Activated naive CD4-positive, alpha-beta T cell treated with anti-CD3 and anti-CD28 coated beads for 36 hours (primary cell): ENCODE results near the gene ABHD18. TPM values are rescaled to one million over a fixed set of nuclear protein-coding genes. Genes with fewer than 3 reads are reported as not detected.
A peak's percentile ranks its signal among the peaks of the same experiment; 100 is the strongest.
"Not testable (repeated sequence)": the region's sequence is repeated elsewhere in the genome, so short reads cannot be mapped to it uniquely, and the experiment has no call there.

Experiments
- CTCF ChIA-PET: fragments of 350-600 bp; sonication (Branson Sonifier 250); formaldehyde crosslinking; loops from one replicate; lab custom pipeline; 2021; ENCODE audit warnings: antibody characterized with exemption; lab: Charles Lee
- DNase-seq: peaks from one replicate; pipeline ENCODE4 v3.0.0-alpha.2; 2020
- H3K27ac Mint-ChIP-seq: one replicate; pipeline ENCODE4 v1.8.0; 2021; ENCODE audit warnings: mild to moderate bottlenecking, mixed read lengths
- H3K27me3 Mint-ChIP-seq: one replicate; pipeline ENCODE4 v1.8.0; 2021; ENCODE audit warnings: low read depth, mixed read lengths
- H3K36me3 Mint-ChIP-seq: one replicate; pipeline ENCODE4 v1.8.0; 2021; ENCODE audit warnings: low read depth, mixed read lengths
- H3K4me1 Mint-ChIP-seq: one replicate; pipeline ENCODE4 v1.8.0; 2021; ENCODE audit warnings: low read depth, mixed read lengths
- H3K4me3 Mint-ChIP-seq: one replicate; pipeline ENCODE4 v1.8.0; 2021; ENCODE audit warnings: mild to moderate bottlenecking, moderate library complexity, mixed read lengths
- H3K9me3 Mint-ChIP-seq: one replicate; pipeline ENCODE4 v1.8.0; 2021; ENCODE audit warnings: mixed read lengths
- intact Hi-C: fragments of 100-400 bp; cut with micrococcal nuclease; formaldehyde crosslinking; loops from one replicate; pipeline ENCODE4 v1.15.1; 2023
- total RNA-seq, 2 experiments: library from RNA; stranded (reverse); gene quantifications; one replicate each; pipeline ENCODE4 v1.2.3, GENCODE V29; 2021

Gene ABHD18
- 10 to 100 TPM; 17.0 to 17.5 TPM for total RNA-seq

GRCh38 chr4:127965062-127965802, at the start of gene ABHD18, which contains the start of gene MFSD8:
TSS of gene ABHD18 (plus strand) at chr4:127965406. CDS start at chr4:127982956, 17,550 bp downstream.
TSS of gene MFSD8 (minus strand) at chr4:127965173. CDS start at chr4:127965133, 40 bp downstream.
- Mint-ChIP-seq H3K9me3 (no peaks in the 10 kb centered on the region), H3K27ac (peak within 1 kb of the TSS; percentile 96), H3K4me3 (peak within 1 kb of the TSS; percentile 93), H3K27me3 (no peaks in the 10 kb centered on the region), H3K36me3 (peaks cover 6% of the 10 kb centered on the region), H3K4me1 (peaks cover 32% of the 10 kb centered on the region)
- CTCF ChIA-PET = interaction anchor here (0.7 to 1.3 kb wide), 6 partner anchors 14 to 222 kb away, joined by 3 to 4 read pairs (median 3); no protein-coding TSS in a partner anchor
- peak; percentile 99 for DNase-seq
- intact Hi-C loops = loop anchor here (1.0 to 10.0 kb wide), 9 partner anchors 32 to 1128 kb away; partner anchors contain the start of genes HSPA4L, LARP1B, PLK4 and SCLT1

- Mint-ChIP-seq H3K27ac (no peak overlapping the region), H3K36me3 (peaks cover 15% of the 10 kb centered on the region), H3K4me3 (no peak overlapping the region), H3K27me3 (no peaks in the 10 kb centered on the region), H3K4me1 (no peaks in the 10 kb centered on the region), H3K9me3 (no peaks in the 10 kb centered on the region)
- no peak for DNase-seq
- CTCF ChIA-PET = no interaction called here
- intact Hi-C loops = no loop called here
Measured at GRCh38 chr4:127916512-127916911, 48.7 kb upstream of the ABHD18 start.

GRCh38 chr4:127917151-127917550, 48.1 kb upstream of the ABHD18 start:
- Mint-ChIP-seq H3K4me3 (no peak overlapping the region), H3K4me1 (no peaks in the 10 kb centered on the region), H3K27me3 (no peaks in the 10 kb centered on the region), H3K36me3 (peaks cover 15% of the 10 kb centered on the region), H3K27ac (no peak overlapping the region), H3K9me3 (no peaks in the 10 kb centered on the region)
- intact Hi-C loops = no loop called here
- CTCF ChIA-PET = no interaction called here
- DNase-seq = no peak

GRCh38 chr4:127920521-127920920, 44.7 kb upstream of the ABHD18 start:
- Mint-ChIP-seq H3K4me3 (no peak overlapping the region), H3K27me3 (no peaks in the 10 kb centered on the region), H3K4me1 (no peaks in the 10 kb centered on the region), H3K36me3 (peaks cover 31% of the 10 kb centered on the region), H3K9me3 (no peaks in the 10 kb centered on the region), H3K27ac (no peak overlapping the region)
- intact Hi-C loops = no loop called here
- DNase-seq = no peak
- CTCF ChIA-PET = no interaction called here

- no peak for DNase-seq
- H3K4me1 Mint-ChIP-seq = no peaks in the 10 kb centered on the region
- intact Hi-C loops = no loop called here
- H3K27me3 Mint-ChIP-seq = no peaks in the 10 kb centered on the region
- no peak overlapping the region for H3K27ac Mint-ChIP-seq
- no peaks in the 10 kb centered on the region for H3K9me3 Mint-ChIP-seq
- H3K36me3 Mint-ChIP-seq = peaks cover 41% of the 10 kb centered on the region
- H3K4me3 Mint-ChIP-seq = no peak overlapping the region
- CTCF ChIA-PET = interaction anchor here (0.6 kb wide), 2 partner anchors 11 to 1948 kb away, joined by 3 read pairs; no protein-coding TSS in a partner anchor
Measured at GRCh38 chr4:127922226-127922625, 43.0 kb upstream of the ABHD18 start.

- H3K27me3 Mint-ChIP-seq, H3K4me3 Mint-ChIP-seq, H3K27ac Mint-ChIP-seq, CTCF ChIA-PET, H3K9me3 Mint-ChIP-seq, intact Hi-C loops, DNase-seq, H3K4me1 Mint-ChIP-seq: not testable (repeated sequence)
- peaks cover 41% of the 10 kb centered on the region for H3K36me3 Mint-ChIP-seq
Measured at GRCh38 chr4:127925720-127926119, 39.5 kb upstream of the ABHD18 start.

- no peaks in the 10 kb centered on the region for H3K4me1 Mint-ChIP-seq
- CTCF ChIA-PET = no interaction called here
- no peaks in the 10 kb centered on the region for H3K9me3 Mint-ChIP-seq
- no peak for DNase-seq
- H3K27me3 Mint-ChIP-seq = no peaks in the 10 kb centered on the region
- intact Hi-C loops = no loop called here
- H3K27ac Mint-ChIP-seq = no peak overlapping the region
- no peak overlapping the region for H3K4me3 Mint-ChIP-seq
- peaks cover 29% of the 10 kb centered on the region for H3K36me3 Mint-ChIP-seq
Measured at GRCh38 chr4:127930175-127930574, 35.0 kb upstream of the ABHD18 start.

GRCh38 chr4:127931836-127932235, 33.4 kb upstream of the ABHD18 start:
- H3K4me3 Mint-ChIP-seq, H3K9me3 Mint-ChIP-seq, DNase-seq, CTCF ChIA-PET, H3K4me1 Mint-ChIP-seq, H3K27ac Mint-ChIP-seq, H3K27me3 Mint-ChIP-seq, intact Hi-C loops: not testable (repeated sequence)
- peaks cover 19% of the 10 kb centered on the region for H3K36me3 Mint-ChIP-seq

- intact Hi-C loops = no loop called here
- H3K27ac Mint-ChIP-seq = no peak overlapping the region
- no peaks in the 10 kb centered on the region for H3K9me3 Mint-ChIP-seq
- peaks cover 7% of the 10 kb centered on the region for H3K4me1 Mint-ChIP-seq
- CTCF ChIA-PET = interaction anchor here (0.6 to 0.7 kb wide), 2 partner anchors 13 to 682 kb away, joined by 3 read pairs; no protein-coding TSS in a partner anchor
- H3K4me3 Mint-ChIP-seq = no peak overlapping the region
- no peaks in the 10 kb centered on the region for H3K27me3 Mint-ChIP-seq
- H3K36me3 Mint-ChIP-seq = peaks cover 12% of the 10 kb centered on the region
- no peak for DNase-seq
Measured at GRCh38 chr4:127936974-127937373, 28.2 kb upstream of the ABHD18 start.

GRCh38 chr4:127957105-127957504, 8.1 kb upstream of the ABHD18 start:
- H3K36me3 Mint-ChIP-seq = peaks cover 10% of the 10 kb centered on the region
- no peak overlapping the region for H3K27ac Mint-ChIP-seq
- no peaks in the 10 kb centered on the region for H3K27me3 Mint-ChIP-seq

GRCh38 chr4:127959794-127960193, 5.4 kb upstream of the ABHD18 start:
- Mint-ChIP-seq H3K27me3 (no peaks in the 10 kb centered on the region), H3K36me3 (peaks cover 11% of the 10 kb centered on the region), H3K4me1 (peaks cover 31% of the 10 kb centered on the region), H3K27ac (no peak overlapping the region), H3K9me3 (no peaks in the 10 kb centered on the region), H3K4me3 (no peak overlapping the region)
- intact Hi-C loops = loop anchor here (10.0 kb wide), 1 partner anchor 355 kb away; no protein-coding TSS in a partner anchor
- DNase-seq = no peak
- CTCF ChIA-PET = no interaction called here

More at GRCh38 chr4:127957105-127957504, 8.1 kb upstream of the ABHD18 start:
- no peak for DNase-seq
- Mint-ChIP-seq H3K9me3 (no peaks in the 10 kb centered on the region), H3K4me3 (no peak overlapping the region), H3K4me1 (peaks cover 15% of the 10 kb centered on the region)
- intact Hi-C loops = no loop called here
- CTCF ChIA-PET = no interaction called here

GRCh38 chr4:127963633-127964398, 1.4 kb upstream of the ABHD18 start:
- H3K27me3 Mint-ChIP-seq, CTCF ChIA-PET, H3K36me3 Mint-ChIP-seq, H3K9me3 Mint-ChIP-seq: not testable (repeated sequence)
- Mint-ChIP-seq H3K4me3 (peak overlapping the region; percentile 72), H3K27ac (peak overlapping the region; percentile 53), H3K4me1 (peaks cover 35% of the 10 kb centered on the region)
- DNase-seq = peak; percentile 8
- intact Hi-C loops = loop anchor here (10.0 kb wide), 1 partner anchor 359 kb away; no protein-coding TSS in a partner anchor
